Lower lobe of right lung (tissue), 2 donors: Measurements from ENCODE around the gene MYF6. TPM values are rescaled to one million over a fixed set of nuclear protein-coding genes. Genes with fewer than 3 reads are reported as not detected.
"Not testable (repeated sequence)": the region's sequence is repeated elsewhere in the genome, so short reads cannot be mapped to it uniquely, and the experiment has no call there.

ENCODE experiments used
- ATAC-seq, 2 donors: fragments of 200-7000 bp; cut with Tn5 transposase; one replicate each; pipeline ENCODE4 v1.9.1; 2020 to 2022; ENCODE audit warnings: mild to moderate bottlenecking in 2 of 2, moderate library complexity in 2 of 2
- DNase-seq: peaks from one replicate; pipeline ENCODE4 v3.0.0-alpha.2; 2020
- H3K27ac ChIP-seq: fragments of 200-600 bp; one replicate; pipeline ENCODE4 v1.8.0; 2022
- H3K27me3 ChIP-seq: fragments of 200-600 bp; one replicate; pipeline ENCODE4 v1.8.0; 2022; ENCODE audit warnings: low read depth
- H3K36me3 ChIP-seq: fragments of 200-600 bp; one replicate; pipeline ENCODE4 v1.8.0; 2022; ENCODE audit warnings: mild to moderate bottlenecking
- H3K4me1 ChIP-seq: fragments of 200-600 bp; one replicate; pipeline ENCODE4 v1.8.0; 2022
- H3K4me3 ChIP-seq: fragments of 200-600 bp; one replicate; pipeline ENCODE4 v1.8.0; 2022; ENCODE audit warnings: mild to moderate bottlenecking
- H3K9me3 ChIP-seq: fragments of 200-600 bp; one replicate; pipeline ENCODE4 v1.8.0; 2022
- intact Hi-C: fragments of 100-400 bp; cut with DNase I; formaldehyde crosslinking; loops from one replicate; pipeline ENCODE4 v1.11.0; 2022
- long read RNA-seq: library from polyadenylated mRNA; unstranded; transcript quantifications from one replicate; pipeline ENCODE4 v2.0.0, GENCODE V29; 2021
- total RNA-seq: library from RNA; stranded (reverse); fragmentation: NEBNext Ultra II Directional; extraction: Animal tissue kit (Norgen Biotek cat#: 25700); gene quantifications from one replicate; pipeline ENCODE4 v1.2.1, GENCODE V29; 2021
- TF ChIP-seq, protein P1 (sequence below): fragments of 200-600 bp; IDR thresholded peaks from one replicate; pipeline ENCODE4 v1.8.0; 2022; ENCODE audit warnings: antibody characterized with exemption, mild to moderate bottlenecking
- donor health status: DM: no; HTN: yes; CAD: no; lungs with severe emphysema.

The MYF6 gene
- total RNA-seq, result not detected
- long read RNA-seq, result 0 reads

DNA sequence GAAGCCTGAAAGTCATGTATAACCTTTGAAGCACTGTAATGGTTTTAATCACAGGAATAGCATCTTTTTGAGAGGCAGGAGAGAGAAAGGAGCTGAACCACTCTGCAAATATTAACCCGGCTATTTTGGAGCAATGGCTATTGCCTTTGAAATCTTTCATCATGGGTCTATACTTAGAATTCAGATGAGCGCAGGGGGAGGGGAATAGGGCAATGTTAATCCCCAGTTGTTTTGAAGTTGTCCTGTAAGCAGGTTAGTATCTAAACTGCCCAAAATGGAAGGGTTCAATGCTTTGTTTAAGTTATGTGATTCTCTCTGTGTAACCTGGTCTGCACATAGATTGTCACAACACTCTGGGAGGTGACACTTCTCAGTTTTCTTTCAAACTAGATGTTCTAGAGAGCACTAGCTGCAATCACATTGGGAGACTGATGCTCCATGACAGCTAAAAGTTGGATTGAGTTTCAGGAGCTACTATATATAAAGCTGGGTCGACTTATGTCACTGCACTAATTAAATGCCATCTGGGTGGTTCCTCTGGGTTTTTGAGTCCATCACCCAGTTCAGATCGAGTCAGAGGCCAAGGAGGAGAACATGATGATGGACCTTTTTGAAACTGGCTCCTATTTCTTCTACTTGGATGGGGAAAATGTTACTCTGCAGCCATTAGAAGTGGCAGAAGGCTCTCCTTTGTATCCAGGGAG, at the start of gene MYF6:
Gene MYF6, plus strand, starts transcription at position 509 of the 704 bp plus-strand sequence. Its CDS starts 86 bp downstream, at position 595.
- intact Hi-C loops, result no loop called here
- Histone ChIP-seq H3K27me3 (peaks cover 24% of the 10 kb centered on the region), H3K36me3 (no peaks in the 10 kb centered on the region), H3K27ac (no peak within 1 kb of the TSS), H3K4me3 (no peak within 1 kb of the TSS), H3K9me3 (no peaks in the 10 kb centered on the region), H3K4me1 (no peaks in the 10 kb centered on the region)
- TF ChIP-seq, protein P1, sequence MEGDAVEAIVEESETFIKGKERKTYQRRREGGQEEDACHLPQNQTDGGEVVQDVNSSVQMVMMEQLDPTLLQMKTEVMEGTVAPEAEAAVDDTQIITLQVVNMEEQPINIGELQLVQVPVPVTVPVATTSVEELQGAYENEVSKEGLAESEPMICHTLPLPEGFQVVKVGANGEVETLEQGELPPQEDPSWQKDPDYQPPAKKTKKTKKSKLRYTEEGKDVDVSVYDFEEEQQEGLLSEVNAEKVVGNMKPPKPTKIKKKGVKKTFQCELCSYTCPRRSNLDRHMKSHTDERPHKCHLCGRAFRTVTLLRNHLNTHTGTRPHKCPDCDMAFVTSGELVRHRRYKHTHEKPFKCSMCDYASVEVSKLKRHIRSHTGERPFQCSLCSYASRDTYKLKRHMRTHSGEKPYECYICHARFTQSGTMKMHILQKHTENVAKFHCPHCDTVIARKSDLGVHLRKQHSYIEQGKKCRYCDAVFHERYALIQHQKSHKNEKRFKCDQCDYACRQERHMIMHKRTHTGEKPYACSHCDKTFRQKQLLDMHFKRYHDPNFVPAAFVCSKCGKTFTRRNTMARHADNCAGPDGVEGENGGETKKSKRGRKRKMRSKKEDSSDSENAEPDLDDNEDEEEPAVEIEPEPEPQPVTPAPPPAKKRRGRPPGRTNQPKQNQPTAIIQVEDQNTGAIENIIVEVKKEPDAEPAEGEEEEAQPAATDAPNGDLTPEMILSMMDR, result no peak
- DNase-seq, result no peak
- no peak for ATAC-seq

DNA sequence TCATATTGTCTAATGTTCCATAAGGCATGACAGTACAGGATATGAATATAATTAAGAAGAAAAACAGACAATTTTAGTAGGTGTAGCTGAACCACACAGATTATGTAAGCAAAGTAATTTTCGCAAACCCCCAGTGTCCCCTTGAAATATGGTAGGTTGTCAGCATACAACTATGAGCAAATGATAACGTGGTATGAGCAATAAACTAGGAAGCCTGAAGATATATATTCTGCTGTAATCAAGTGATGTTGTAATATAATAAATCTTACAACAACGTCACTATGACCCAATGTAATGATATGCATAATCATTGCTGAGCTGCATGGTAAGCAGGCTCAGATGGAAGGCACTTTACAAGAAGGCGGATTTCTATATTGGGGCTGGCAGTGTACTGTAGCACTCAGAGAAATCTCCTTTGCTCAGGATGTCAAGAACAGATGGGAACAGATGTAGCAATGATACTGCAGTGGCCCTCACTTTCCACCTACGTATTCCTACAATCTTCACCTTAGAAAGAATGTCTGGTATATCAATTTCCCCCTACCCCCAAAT, 47.8 kb upstream of the MYF6 start:
- Histone ChIP-seq H3K4me1 (no peaks in the 10 kb centered on the region), H3K27me3 (no peaks in the 10 kb centered on the region), H3K9me3 (no peaks in the 10 kb centered on the region), H3K36me3 (no peaks in the 10 kb centered on the region), H3K27ac (no peak overlapping the region), H3K4me3 (no peak overlapping the region)
- ATAC-seq (no peak), DNase-seq (no peak)
- TF ChIP-seq, protein P1, result no peak
- intact Hi-C loops, result no loop called here

DNA sequence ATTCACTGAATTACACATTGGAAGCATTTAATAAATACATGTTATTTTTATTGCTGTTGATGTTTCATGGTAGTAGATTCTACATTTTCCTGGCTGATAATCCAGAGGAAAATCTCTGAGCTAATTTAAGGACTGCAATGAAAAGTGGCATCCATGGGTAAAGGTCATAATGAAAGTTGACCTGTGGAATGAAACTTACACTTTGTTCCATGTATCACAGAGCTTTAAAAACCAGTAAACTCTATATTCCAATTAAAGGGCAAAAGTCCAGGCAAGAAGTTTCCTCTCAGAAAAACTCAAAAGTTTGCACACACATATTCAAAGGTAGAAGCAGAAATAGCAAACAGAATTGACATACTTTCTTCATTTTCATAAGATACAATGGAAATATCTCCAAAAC, 44.8 kb upstream of the MYF6 start:
- no peak for DNase-seq
- TF ChIP-seq, protein P1, result no peak

DNA sequence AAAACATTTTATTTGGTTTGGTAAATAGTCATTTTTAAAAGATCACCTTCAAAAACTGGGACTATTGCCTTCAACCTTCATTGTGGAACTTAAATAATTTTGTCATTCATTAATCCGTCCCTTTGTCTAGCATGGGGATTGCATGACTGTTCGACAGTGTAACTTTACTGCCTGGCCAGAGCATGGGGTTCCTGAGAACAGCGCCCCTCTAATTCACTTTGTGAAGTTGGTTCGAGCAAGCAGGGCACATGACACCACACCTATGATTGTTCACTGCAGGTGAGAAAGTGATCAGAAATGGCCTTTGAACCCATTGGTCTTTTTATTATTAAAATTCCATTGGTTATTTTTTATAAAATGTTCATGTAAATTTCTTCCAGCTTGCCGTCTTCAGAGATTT, 37.2 kb upstream of the MYF6 start:
- Histone ChIP-seq H3K4me3 (no peak overlapping the region), H3K27ac (no peak overlapping the region), H3K4me1 (no peaks in the 10 kb centered on the region), H3K9me3 (no peaks in the 10 kb centered on the region), H3K36me3 (no peaks in the 10 kb centered on the region), H3K27me3 (no peaks in the 10 kb centered on the region)
- ATAC-seq, result no peak
- no peak for DNase-seq
- intact Hi-C loops, result no loop called here
- TF ChIP-seq, protein P1, result no peak

More for the DNA sequence above, 44.8 kb upstream of the MYF6 start:
- H3K27ac ChIP-seq, result no peak overlapping the region
- no peaks in the 10 kb centered on the region for H3K9me3 ChIP-seq
- H3K4me1 ChIP-seq, result no peaks in the 10 kb centered on the region
- no peaks in the 10 kb centered on the region for H3K27me3 ChIP-seq
- no peaks in the 10 kb centered on the region for H3K36me3 ChIP-seq
- intact Hi-C loops, result no loop called here
- no peak for ATAC-seq
- H3K4me3 ChIP-seq, result no peak overlapping the region

DNA sequence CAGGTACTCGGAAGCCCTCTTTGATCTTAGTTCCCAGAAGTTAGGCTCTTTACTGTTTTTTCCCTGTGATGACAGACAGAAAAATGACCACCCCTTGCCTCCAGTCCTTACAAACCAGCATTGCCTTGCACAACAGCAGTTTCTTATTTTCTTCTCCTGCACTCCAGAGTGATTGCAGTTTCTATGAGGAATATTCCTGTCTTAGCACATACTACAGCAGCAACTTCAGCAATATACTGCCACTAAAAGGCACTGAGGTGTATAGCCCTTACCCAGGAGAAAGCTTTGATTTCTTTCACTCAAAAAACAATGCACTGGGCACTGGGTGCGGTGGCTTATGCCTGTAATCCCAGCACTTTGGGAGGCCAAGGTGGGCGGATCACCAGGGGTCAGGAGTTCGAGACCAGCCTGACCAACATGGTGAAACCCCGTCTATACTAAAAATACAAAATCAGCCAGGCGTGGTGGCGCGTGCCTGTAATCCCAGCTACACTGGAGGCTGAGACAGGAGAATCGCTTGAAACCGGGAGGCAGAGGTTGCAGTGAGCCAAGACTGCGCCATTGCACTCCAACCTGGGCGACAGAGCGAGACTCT, 31.3 kb upstream of the MYF6 start:
- DNase-seq, intact Hi-C loops: not testable (repeated sequence)

DNA sequence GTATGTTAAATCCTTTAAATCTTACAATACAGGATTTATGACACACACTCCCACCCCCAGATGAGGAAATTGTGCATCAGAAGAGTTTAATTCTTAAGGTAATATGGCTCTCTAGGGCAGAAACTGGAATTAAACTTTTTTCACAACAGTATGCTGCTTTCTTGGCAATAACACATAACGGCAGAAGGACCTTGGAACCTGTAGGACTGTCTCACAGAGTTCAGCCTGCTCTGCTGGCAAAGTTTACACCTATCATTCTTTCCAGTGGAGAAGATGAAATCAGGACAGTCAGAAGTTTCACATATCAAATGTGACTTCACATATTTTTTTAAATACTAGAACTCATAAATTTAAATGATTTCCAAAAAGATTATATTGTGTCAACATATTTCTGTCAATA, 30.6 kb upstream of the MYF6 start:
- Histone ChIP-seq H3K27me3 (no peaks in the 10 kb centered on the region), H3K9me3 (no peaks in the 10 kb centered on the region), H3K27ac (no peak overlapping the region), H3K36me3 (no peaks in the 10 kb centered on the region), H3K4me1 (no peaks in the 10 kb centered on the region), H3K4me3 (no peak overlapping the region)
- TF ChIP-seq, protein P1, result no peak
- DNase-seq (no peak), ATAC-seq (no peak)
- intact Hi-C loops, result no loop called here

More for the DNA sequence above, 31.3 kb upstream of the MYF6 start:
- H3K9me3 ChIP-seq, H3K4me1 ChIP-seq, H3K4me3 ChIP-seq, ATAC-seq, H3K27me3 ChIP-seq, H3K27ac ChIP-seq, H3K36me3 ChIP-seq: not testable (repeated sequence)
